OCI-LY1 (cell line): ENCODE results near the gene ZNF212.

Experiments
- CTCF ChIP-seq: fragments of 200-600 bp; sonication (generic), shearing (Covaris generic); IDR thresholded peaks from 2 replicates; pipeline ENCODE4 v1.5.1; 2017; ENCODE audit warnings: mild to moderate bottlenecking, antibody characterized with exemption, low read length, moderate library complexity, mixed read lengths
- EZH2 ChIP-seq: fragments of 200-600 bp; sonication (generic), shearing (Covaris generic); IDR thresholded peaks from 2 replicates; pipeline ENCODE4 v1.8.0; 2017; ENCODE audit warnings: borderline replicate concordance, mixed run types, mild to moderate bottlenecking, antibody characterized with exemption, low read length, moderate library complexity, mixed read lengths

GRCh38 chr7:149238051-149238450, 1.4 kb upstream of the ZNF212 start:
- TF ChIP-seq CTCF = no peak
- no peak for TF ChIP-seq EZH2
